Stimulated activated CD4-positive, alpha-beta T cell treated with anti-CD3 and anti-CD28 coated beads, Interleukin-2, amount 100 ng/mL, for 24 hours (primary cell): ENCODE results near the gene IREB2.
"Not testable (repeated sequence)": the region's sequence is repeated elsewhere in the genome, so short reads cannot be mapped to it uniquely, and the experiment has no call there.

Experiments
- DNase-seq, 2 donors: peaks; one replicate each; pipeline ENCODE4 v3.0.0-alpha.2; 2020

The IREB2 gene

DNA sequence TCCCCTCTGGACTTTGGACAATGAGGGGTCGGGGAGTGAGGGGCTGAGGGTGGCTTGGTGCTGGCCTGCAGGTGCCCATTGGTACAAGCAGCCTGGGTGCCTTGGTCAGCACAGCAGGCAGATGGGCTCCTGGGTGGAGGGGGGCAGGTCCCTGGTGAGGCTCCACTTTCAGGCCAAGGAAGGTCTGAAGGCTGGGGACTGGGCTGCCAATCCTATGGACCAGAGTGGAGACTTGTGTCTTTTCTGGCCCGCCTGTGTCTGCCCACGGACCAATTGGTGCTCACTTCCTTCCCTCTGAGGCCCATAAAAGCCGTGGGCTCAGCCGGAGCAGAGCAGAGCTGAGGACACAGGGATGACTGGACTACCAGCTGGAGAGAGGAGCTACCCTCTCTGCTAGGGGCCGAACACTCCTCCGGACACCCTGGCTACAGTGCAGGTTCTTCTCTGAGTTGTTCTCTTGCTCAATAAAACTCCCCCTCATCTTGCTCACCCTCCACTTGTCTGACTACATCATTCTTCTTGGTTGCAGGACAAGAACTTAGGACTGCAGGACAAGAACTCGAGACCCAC, 31.9 kb upstream of the IREB2 start:
- DNase-seq: no peak

DNA sequence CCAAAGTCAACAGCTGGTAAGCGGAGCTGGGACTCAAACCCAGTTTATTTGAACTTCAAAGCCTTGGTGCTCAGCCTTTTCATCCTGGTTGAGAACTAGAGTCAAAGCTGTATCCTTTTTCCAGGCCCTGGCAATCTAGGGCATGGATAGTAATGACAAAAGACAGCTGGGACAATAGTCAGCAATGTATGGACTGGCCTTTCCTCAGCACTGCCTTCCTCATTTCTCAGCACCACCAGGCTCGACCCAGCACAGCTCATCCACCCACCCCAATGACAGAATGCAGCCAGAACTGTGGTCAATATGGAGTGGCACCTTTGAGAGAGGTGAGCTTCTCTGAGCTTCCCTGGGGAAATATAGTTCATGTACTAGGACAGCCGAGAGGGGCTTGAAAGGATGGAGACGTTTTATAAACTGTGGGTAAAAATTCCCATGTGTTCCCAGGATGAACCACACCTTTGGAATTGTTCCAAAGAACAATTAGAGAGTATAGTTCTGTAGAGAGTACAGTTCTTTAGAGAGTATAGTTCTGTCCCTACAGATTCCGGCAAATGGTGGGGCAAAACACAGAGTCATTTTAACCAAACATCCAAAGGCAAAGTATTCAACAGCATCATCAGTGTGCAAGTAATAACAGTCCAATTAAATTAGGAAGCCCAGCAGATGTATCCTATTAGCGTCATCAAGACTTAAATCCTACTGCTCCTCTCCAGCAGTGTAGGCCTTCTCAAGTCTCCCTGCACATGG, 30.2 kb upstream of the IREB2 start:
- no peak for DNase-seq

DNA sequence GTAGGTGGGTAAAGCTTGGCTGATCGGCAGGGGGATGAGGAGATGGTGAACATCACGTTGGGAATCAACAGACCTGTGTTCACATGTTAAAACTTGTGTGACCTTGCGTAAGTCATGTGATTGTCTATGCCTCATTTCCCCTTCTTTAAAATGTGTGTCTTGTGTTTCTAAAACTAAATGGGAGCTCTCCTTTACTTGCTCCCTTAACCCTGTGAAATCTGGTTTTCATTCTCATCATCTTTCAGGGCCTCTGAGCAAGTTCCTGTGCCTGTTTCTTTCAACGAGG, 29.7 kb upstream of the IREB2 start:
- DNase-seq: no peak

DNA sequence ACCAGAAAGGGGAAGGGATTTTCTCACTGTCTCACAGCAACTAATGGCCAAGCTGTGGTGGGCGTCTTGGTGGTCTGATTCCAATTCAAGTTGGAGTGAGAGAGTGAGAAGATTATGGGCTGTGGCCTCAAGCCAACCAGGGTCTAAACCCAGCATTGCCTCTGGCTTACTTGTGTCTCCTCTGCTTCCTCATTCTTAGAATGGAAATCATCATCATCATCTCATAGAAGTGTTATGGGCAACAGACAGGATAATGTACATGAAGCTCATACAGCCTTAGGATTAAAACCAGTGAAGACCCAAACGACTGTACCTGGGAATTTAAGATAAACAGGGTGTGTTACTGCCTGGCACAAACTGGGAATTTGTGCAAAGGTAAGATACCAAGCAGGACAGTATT, 29.1 kb upstream of the IREB2 start:
- no peak for DNase-seq

DNA sequence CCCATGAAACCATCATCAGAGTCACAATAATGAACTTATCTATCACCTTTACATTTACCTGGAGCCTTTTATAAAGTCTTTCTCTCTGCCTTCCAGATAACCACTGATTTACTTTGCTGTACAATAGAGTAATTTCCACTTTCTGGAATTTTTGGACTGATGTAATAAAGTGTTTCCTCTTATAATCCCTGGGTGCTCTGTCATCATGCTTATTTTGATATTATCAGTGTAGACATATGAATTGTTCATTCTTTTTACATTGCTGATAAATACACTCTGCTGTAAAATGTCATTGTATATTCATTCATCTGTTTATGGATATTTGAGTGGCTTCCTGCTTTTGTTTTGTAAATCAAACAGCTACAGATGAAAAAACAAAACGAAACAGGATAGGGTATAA, 27.0 kb upstream of the IREB2 start:
- no peak for DNase-seq

DNA sequence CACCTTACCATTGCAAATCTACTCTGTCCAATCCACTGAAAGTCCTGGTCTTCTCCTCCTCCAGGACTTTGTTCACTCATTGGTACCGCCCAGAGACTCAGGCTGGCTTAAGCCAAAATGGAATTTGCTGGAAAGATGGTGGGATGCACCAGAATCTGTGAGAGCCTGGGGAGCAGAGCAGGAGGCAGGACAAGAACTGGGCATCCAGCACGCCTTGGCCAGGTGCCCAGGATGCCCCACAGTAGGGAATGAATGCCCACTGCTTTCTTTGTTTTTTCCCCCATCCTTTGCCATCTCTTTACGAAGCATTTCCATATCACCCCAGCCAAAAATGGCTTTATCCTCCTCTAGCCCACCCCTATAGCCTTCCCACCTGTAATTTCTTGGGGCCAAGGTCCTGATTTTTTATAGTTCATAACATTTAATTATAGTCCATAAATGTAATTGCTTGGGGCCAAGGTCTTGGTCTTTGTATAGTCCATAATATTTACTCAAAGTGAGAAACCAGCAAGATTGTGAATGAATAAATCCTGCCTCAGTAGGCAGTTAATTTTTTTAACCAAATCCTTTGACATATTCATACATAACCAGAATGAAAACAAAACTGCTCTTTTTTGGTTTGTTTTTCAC, 23.3 kb upstream of the IREB2 start:
- no peak for DNase-seq

DNA sequence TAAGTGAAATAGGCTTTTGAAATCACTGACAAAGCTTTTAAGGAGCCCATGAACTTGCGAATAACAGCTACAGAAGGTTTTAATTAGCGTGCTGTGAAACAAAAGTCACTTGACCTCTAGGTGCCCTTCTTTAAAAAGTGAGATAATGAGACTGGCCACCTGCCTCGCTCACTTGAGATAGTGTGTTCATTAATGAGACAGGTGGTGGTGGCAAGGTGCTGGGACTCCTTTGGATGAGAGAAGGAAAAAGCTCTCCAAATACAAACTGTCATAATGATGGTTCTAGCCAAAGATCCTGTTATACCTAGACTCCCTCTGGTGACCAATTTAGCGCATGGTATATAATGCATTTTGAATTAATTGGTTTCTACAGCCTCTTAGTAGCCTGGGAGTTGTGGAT, 22.7 kb upstream of the IREB2 start:
- DNase-seq: no peak

DNA sequence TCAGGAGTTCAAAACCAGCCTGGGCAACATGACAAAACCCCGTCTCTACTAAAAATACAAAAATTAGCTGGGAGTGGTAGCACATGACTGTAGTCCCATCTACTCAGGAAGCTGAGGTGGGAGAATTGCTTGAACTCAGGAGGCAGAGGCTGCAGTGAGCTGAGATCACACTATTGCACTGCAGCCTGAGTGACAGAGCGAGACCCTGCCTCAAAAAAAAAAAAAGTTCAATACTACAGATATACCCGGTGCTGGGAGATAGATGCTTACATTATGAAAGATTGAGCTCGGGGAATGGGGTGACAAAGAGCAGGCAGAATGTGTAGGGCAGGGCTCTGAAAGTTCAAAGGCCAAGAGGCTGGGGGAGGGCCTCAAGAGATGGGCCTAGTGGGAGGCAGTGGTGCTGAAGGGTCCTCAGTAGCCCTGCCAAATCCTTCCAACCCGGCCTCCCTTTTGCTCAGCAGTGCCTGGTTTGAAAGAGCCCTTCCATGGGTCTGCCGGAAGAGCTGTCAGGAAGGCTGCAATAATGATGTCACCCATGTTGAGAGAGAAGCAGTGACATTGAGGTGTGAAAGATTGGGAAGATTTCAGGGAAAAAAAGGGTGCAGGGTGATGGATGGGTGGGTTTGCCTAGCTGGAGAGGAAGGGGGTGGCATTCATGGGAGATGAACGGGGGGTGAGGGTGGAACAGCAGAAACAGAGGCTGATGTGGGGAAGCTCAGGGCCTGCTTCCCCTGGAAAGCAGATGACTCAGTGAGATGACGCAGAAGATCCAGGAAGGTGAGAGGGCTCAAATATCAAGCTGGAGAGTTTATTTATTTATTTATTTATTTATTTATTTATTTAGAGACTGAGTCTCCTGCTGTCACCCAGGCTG, 20.0 kb upstream of the IREB2 start:
- no peak for DNase-seq

DNA sequence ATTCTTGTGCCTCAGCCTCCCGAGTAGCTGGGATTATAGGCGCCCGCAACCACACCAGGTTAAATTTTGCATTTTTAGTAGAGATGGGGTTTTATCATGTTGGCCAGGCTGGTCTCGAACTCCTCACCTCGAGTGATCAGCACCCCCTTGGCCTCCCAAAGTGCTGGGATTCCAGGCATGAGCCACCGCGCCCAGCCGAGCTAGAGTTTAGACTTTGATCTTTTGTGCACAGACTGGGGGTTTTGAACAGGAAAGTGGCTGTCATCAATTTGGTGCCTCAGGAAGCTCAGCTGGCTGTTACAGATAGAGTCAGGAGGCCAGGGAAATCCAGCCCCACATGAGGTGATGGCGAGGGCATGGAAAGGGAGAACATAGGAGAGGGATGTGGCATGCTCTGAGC, 19.3 kb upstream of the IREB2 start:
- DNase-seq: no peak

DNA sequence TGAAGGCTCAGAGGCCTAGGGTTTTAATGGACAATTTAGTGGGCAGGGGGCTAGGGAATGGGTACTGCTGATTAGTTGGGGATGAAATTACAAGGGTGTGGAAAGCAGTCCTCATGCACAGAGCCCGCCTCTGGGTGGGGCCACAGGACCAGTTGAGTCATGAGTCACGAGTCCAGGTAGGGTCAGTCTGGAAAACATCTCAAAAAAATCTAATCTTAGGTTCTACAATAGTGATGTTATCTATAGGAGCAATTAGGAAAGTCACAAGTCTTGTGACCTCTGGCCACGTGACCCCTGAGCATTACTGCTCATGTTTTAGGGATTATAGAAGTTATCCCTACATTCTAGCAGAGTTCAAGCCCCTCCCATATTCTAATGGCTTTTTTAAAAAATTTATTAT, 18.6 kb upstream of the IREB2 start:
- DNase-seq: no peak

DNA sequence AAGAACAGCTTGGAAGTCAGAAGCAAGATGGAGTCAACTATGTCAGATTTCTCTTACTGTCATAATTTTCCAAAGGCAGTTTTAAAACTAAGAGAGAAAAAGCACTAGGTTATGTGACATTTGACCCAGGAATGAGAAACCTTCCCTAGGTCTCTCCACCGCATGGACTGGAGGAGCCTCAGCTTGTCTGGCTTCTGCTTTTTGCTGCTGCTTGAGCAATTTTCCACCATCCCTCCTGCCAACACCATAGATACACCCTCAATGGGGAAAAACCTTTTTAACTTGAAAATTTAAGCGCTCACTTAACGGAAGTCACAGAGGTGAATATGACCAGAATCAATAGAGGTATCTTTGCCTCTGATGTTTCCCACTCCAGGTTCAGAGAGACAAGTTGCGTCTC, 17.8 kb upstream of the IREB2 start:
- no peak for DNase-seq

DNA sequence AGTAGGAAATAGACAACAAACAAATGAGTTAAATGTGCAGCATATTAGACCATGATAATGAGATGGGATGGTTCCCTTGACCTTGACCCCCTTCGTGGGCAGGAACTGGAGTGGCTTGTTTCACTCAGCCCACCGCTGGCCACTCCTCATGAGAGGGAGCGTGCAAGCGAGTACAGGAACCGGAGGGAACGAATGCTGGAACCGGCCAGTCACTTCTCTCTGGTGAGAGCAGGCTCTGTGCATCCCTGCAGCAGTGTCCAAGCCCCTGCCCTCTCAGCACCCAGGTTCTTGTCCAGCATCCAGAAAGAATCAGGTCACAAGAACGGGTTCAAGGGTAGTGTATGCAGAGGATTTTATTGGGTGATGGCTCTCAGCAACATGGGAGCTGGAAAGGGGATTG, 17.2 kb upstream of the IREB2 start:
- DNase-seq: no peak

DNA sequence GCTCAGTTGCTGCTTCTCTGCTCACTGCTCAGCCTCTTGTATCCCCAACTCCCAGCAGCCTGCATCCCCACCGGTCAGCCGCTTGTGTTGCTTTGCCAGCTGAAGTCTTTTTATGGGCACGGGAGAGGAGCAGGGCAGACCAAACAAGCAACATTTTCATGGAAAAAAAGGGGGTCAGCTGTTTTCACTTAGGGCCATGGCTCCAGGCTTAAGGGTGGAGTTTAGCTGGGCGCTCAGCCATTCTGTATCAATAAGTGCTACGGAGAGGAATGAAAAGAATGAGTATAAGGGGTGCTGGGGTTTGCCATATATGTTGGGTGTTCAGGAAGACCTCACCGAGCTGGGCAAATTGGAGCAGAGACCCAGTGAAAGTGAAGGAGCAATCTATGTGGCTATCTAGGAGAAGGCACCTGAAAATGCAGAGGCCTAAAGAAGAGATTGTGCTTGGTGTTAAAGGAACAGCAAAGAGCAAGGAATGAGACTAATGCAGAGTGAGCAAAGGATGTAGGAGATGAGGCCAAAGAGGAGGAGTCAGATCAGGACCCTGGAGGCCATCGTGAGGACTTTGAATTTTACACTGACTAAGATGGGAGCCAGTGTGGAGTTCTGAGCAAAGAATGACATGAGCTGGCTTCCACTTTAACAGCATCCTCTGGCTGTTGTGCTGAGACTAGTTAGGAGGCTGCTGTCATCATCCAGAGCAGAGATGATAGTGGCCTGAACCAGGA, 16.6 kb upstream of the IREB2 start:
- no peak for DNase-seq

DNA sequence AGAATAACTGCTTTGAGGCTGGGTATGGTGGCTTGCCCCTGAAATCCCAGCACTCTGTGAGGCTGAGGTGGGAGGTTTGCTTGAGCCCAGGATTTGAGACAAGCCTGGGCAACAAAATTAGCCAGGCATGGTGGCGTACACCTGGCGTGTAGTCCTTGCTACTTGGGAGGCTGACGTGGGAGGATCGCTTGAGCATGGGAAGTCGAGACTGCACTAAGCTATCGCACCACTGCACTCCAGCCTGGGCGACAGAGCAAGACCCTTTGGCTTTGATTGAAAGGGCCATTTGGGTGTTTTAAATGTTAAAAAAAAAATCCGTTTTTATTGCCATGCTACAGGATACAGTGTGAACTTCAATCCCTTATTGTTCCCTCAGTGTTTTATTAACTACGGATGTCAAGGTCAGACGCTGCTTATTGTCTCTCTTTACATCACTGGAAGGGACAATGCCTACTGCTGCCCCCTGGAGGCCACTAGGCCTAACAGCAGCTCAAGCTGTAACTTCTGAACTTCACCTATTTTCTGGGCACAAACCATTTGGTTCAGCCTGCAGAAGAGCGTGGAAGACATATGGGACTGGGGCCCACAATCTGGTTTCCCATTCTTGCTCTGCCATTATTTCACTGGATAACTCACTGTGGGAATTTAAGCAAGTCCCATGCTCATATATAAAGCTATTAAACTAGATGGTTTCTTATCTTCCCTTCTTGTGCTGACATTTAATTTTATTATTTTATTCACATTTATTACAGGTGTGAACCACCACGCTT, 15.3 kb upstream of the IREB2 start:
- DNase-seq: peak; percentile 69 to 70

DNA sequence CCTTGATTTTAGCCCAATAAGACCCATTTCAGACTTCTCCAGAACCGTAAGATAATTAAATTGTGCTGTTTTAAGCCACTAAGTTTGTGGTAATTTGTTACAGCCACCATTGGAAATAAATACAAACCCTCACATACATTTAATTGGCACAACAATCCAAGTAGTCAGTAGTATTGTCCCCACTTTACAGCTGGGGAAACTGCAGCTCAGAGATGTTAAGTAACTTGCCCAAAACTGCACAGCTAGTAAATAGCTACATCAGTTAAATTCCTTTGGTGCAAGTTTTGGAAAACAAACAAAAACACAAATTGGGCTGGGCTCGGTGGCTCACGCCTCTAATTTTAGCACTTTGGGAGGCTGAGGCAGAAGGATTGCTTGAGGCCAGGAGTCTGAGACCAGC, 13.3 kb upstream of the IREB2 start:
- DNase-seq: no peak

DNA sequence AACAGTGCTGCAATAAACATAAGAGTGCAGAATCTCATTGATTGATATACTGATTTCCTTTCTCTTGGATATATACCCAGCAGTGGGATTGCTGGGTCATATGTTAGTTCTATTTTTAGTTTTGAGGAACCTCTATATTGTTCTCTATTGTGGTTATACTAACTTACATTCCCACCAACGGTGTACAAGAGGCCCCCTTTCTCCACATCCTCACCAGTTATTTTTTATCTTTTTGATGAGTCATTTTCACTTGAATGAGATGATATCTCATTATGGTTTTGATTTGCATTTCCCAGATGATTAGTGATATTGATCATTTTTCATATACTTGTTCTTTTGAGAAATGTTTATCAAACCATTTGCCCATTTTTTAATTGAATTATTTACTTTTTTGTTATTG, 12.4 kb upstream of the IREB2 start:
- no peak for DNase-seq

DNA sequence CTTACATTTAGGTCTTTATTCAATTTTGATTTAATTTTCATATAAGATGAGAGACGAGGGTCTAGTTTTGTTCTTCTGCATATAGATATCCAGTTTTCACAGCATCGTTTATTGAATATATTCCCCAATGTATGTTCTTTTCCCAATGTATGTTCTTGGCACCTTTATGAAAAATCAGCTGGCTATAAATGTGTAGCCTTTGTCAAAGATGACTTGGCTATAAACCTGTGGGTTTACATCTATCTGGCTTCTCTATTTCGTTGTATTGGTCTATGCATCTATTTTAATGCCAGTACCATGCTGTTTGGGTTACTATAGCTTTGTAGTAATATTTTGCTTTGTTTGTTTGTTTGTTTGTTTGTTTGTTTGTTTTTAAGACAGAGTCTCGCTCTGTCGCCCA, 11.7 kb upstream of the IREB2 start:
- no peak for DNase-seq

DNA sequence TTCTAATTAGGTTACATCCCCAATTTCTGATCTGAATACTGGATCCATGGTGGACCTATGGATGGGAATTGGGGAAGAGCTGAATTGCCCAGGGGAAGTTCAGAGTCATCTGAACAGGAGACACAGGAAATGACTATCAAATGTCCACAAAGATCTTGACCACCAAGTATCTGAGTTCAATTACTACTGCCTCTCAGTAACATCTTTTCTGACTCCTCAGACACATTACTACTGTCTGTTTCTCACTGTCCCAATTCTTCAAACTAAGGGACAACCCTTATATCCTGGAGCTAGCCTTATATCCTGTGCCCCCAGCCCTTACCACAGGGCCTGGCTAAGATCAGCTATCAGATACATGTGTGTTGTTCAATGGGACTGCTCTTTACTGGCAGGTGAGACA, 10.1 kb upstream of the IREB2 start:
- DNase-seq: no peak

DNA sequence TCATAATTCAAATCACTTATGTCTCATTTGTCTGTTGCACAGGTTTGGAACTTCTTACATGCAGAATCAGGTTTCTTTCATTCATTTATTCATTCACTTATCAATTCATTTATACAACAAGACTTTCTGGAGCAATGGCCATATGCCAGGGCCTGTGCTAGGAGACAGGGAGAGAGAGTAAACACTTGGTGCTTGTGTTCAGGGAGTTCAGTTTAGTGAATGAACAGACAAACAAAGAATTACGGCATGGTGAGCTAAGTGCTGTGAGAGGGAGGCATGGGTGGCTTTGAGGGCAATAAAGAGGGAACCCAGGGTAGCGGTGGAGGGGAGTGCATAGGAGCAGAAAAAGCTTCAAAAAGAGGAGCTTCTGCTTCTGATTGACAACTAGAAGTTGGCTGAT, 8.5 kb upstream of the IREB2 start:
- DNase-seq: no peak

DNA sequence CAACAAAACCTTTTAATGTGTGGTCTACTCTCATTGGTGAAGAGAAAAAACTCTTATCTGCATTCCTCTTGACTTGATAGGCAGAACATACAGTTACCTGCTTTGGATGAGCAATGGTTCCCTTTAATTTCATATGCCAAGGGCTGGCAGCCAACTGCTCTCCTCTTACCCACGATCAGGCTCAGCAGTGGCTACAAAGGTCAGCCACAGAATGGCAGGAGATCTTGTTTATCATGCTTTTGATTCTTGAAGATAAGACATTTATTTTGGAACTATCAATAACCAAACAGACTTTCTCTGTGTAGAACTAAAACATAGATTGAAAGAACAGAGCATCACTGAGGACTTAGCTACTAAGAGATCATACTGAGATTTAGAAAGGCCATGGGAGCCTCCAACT, 6.1 kb upstream of the IREB2 start:
- no peak for DNase-seq

DNA sequence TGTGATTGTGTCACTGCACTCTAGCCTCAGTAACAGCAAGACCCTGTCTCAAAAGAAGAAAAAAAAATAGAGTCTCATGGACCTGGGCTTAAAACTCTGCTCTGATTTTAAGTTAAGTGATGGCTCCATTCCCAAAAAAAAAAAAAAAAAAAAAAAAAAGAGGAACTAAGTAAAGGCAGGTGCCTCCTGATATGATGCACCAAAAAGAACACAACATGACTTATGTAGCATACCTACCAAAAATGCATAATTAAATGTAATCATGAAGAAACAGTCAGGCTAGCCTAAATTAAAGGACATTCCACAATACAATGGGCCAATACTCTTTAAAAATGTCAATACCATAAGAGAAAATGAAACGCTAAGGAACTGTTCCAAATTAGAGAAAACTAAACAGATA, 5.4 kb upstream of the IREB2 start:
- no peak for DNase-seq

DNA sequence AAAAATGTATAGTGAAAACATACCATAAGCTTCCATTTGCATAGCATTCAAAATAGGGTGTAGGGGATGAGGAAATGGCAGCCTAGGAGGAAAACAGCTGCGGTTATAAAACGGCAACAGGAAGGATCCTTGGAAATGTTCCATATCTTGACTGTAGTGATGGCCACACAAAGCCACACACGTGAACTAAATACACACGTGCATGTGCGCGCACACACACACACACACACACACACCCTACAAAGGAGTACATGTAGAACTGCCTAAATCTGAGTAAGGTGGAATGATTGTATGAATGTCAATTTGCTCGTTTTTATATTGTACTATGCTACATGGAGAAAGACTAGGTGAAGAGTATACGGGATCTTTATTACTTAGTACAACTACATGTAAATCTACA, 3.9 kb upstream of the IREB2 start:
- no peak for DNase-seq

DNA sequence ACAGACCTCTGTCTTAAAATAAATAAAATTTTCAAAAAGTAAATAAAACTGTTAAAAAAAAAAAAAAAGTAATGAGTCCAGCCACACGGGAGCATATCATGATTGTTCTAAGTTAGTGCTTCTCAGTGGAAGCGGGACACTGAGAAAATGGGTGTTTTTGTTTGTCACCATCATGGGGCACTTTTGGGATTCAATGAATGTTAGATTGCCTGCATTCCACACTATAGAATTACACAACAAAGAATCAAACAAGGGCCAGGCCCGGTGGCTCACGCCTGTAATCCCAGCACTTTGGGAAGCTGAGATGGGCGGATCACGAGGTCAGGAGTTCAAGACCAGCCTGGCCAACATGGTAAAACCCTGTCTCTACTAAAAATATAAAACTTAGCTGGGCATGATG, 3.3 kb upstream of the IREB2 start:
- not testable (repeated sequence) for DNase-seq
